ENCODE data around the gene CD300E.
"Not testable (repeated sequence)": the region's sequence is repeated elsewhere in the genome, so short reads cannot be mapped to it uniquely, and the experiment has no call there.

CD300E gene, protein sequence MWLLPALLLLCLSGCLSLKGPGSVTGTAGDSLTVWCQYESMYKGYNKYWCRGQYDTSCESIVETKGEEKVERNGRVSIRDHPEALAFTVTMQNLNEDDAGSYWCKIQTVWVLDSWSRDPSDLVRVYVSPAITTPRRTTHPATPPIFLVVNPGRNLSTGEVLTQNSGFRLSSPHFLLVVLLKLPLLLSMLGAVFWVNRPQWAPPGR

DNA sequence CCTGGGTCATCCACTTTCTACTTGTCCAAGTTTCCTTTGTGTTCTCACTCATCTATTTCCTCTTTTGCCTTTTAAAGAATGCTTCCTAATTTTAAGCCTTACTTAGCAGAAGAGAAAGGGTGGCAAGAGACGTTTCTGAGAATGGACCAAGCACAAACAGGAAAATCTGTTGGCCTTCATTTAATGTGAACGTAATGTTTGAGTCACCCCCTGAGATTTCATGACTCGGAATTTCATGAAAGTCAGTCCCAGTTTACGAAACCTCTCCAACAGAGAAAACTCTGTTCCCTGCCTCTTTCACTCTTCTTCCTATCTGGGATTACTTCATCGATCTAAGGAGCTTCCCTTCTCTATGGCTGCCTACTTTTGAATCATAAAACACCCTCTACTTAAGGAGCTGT, at the start of gene CD300E:
Gene CD300E, minus strand, starts transcription at position 46 of the 401 bp plus-strand sequence. CDS start 117 bp downstream, outside the sequence.
- no peak for DNase-seq

DNA sequence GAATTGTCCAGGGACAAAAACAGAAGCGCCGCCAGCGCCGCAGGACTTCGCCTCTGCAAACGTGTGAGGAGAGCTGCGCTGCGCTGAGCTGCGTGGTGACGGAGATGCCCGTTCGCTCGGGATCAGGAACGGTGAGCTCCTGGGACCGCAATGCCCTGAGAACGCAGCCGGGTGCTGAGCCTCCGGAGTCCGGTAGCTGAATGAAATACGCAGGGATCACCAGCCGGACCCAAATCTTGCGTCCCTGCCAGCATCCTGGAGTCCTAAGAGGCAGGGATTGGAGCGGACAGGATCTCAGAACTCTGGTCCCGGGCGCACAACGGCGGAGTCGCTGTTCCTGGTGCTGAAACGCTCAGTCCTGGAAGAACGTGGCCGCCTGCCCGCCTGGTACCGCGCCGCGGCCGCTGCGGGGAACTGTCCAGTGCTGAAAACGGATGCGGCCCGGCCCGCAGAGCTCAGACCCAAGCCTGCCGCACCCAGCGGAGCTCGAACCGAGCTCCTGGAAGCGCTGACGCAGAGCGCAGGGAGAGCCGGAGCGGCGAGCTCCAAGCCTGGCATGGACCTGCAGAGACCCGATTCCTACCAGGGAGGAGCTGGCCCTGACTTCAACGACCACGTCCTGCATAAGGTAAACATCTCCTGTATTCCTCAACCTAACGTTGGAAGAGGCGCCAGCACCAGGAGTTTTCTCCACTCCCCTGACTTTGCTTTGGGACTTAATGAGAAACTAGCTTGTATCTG, 47.7 kb upstream of the CD300E start:
- peak; percentile 72 for DNase-seq

DNA sequence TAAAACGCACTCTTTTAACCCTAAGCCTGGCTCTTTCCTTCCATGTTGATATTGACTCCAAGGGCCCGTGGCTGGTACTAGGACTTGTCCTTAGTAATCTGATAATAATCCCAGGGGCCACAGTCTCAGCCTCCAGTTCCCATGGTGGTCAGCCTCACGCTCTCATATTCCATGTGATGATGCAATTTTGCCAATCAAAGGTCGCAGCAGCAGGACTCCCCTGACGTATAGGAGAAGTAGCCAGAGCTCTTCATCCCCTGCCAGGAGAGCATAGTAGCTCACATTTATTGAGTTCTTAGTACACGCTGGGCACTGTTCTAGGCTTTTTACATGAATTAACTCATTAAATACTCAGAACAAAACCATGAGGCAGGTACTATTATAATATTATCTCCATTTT, 46.8 kb upstream of the CD300E start:
- DNase-seq: no peak

DNA sequence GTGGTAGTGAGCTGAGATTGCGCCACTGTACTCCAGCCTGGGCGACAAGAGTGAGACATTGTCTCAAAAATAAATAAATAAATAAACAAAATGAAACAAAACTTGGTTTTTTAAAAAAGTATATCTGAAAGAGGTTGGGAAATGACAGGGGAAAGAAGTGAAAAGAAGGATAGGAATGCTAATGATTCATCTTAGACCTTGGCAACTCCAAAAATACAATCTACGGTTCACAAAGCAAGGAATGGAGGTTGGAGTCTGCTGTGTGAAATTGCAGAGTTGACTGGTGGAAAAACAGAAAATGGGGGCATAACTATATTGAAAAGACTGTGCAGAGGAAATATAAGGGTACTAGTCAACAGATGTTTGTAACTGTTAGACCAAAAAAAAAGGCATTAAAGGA, 40.0 kb upstream of the CD300E start:
- DNase-seq: no peak

DNA sequence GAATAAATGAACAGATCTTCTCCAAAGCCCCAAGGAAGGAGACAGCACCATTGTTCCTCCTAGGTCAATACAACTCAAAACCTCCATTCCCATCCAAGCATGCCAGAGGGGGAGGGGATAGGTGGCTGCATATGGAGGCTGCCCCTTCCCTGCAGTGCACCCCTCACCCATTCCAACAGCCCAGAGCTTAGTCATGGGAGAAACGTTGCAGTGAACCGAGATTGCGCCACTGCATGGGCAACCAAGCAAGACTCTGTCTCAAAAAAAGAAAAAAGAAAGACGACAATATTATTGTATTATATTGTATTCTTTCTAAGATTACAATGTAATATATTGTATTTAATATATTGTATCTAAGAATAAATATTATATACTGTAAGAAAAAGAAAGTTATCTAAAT, 36.4 kb upstream of the CD300E start:
- no peak for DNase-seq

DNA sequence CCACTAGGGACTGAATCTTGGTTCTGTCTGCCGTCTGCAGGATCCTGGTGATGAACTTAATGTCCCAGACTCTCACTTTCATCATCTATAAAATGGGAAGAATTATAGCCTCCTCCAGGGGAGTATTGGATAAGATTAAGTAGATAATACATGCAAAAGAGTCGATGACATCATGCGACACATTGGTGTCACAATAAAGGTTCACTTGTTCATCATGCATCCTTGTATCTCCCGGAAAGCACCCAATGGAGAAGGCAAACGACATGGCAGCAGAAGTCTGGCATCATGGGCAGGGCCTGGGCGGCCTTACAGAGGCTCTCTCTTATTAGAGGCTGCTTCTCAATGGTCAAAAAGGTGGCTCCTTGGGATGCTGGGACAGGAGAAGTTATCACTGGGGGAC, 35.1 kb upstream of the CD300E start:
- DNase-seq: no peak

DNA sequence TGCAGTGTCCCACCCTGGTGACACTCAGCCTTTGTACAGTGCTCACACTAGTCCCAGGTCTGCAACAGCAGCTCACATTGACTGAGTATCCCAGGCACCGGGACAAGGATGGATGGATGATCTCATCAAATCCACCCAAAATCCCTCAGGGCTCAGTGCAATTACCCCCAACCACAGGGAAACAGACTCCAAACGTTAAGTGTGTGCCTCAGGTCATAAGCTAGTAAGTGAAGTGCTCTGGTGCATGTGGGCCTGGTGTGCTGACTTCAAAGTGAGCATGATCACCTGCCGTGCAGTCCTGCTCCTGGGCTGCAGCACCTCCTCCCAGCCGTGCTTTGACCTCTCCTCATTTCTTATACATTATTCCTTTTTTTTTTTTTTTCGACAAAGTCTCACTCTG, 31.2 kb upstream of the CD300E start:
- no peak for DNase-seq

DNA sequence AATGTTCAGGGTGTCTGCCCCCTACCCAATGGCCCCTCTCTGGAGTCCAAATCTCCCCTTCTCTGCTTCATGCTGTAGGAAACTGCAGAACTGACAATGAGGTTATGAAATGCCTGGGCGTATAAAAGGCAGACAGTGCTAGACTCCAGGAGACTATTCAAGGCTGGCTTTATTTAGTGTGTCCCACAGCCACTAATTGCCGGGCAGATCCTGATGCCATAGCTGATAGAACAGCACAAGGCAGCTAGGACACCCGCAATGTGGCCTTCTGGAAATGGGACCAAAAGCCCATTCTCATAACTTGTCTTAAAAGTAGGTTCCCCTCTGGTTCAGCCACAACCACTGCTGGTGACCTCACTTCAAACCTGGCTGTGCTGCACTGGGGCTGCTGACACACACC, 28.5 kb upstream of the CD300E start:
- DNase-seq: no peak

DNA sequence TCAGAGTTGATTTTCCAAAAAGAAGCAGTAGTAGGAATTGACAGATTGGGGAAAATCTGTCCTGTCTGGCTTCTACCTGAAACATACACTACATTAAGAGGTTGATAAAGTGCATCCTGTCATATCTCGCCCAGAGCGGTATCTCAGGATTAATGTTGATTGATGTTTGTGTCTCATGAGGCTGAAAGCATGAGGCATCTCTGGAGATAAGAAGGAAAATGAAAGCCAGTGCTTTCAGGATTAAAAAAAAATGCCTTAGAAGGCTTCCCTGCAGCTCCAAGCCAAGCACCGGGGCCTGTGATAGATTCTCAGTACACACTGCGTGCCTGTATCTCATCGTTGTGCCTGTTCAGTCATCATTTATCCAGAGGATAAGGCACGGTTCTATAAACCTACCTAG, 26.4 kb upstream of the CD300E start:
- DNase-seq: no peak

DNA sequence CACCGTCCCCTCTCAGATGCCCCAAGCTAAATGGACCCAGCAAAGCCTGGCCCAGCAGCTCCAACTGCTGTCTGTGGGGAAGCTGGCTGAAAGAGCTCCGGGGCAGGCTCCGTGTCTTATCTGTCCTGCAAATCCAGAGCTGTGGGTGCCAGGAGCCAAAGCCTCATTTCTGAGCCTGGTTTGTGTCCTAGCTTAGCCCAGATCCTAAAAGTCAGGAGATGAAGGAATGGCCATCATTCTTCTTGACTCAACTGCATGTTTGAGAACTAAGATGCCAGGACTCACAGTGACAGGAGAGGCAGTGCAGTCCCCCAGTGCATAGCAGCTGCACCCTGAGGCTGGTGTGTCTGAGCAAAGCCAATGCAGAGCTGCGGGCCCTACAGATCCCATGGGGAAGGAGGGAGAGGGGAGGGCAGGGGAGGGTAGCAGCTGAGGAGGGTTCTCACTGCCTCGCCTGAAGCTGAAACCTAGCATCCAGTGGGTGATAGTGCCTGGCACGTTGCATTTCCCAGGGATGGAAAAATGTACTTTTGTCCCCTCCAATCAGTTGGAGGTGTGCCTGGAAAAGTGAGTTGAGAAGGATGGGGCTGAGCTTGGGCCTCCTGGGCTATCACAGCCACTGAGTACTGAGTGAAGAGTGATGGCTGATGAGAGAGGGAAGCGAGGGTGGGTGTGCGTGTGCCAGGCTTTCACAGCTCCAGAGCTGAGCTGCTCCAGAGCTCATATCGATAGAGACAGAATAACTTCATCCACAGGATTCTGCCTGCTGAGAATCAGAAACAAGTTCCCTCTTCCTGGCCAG, 24.5 kb upstream of the CD300E start:
- no peak for DNase-seq

DNA sequence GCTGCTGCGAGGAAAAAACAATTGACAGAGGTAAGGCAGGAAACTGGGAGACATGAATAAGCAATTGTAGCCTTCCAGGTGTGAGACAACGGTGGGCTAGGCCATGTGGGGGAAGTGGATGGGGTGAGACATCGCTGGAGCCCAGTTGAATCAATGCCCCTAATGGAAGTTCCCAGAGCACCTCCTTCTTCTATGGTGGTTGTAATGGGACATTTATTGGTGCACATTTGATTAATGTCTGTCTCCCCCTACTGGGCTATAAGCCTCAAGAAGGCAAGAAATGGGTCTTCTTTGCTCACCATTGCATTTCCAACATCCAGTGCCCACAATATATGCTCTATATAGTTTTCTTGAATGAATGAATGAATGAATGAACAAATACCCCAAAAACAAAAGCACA, 22.7 kb upstream of the CD300E start:
- DNase-seq: peak; percentile 43

DNA sequence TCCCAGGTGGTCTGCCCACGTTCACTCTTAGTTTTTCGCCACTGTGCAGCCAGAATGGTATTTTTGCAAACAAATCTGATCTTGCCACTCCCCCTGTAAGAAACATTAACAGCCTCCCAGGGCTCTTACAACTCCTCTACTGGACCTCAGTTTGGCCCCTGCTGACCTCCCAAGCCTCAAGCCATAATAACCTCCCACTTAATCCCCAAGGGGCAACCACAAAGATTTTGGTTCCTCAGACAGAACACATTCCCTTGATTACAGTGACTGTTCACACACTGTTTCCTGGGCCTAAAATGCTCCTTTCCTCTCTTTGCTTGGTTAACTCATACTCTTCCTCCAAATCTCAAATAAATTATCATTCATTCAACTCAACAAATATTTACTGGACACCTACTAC, 21.5 kb upstream of the CD300E start:
- no peak for DNase-seq

DNA sequence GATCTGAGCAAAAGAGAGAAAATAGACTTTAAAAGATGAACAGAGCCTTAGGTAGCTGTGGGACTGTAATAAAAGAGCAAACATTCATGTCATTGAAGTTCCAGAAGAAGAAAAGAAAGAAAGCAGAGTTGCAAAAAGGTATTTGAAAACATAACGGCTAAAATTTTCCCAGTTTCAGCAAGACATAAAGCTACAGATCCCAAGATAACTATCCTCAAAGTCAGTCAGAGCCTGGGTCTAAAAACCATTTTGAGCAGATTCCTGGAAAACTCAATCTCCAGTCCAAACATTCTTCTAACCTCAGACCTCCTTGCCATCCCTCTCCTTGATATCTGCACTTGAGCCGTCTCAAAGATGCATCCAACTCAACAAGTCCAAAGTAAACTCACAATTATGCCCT, 20.9 kb upstream of the CD300E start:
- no peak for DNase-seq

DNA sequence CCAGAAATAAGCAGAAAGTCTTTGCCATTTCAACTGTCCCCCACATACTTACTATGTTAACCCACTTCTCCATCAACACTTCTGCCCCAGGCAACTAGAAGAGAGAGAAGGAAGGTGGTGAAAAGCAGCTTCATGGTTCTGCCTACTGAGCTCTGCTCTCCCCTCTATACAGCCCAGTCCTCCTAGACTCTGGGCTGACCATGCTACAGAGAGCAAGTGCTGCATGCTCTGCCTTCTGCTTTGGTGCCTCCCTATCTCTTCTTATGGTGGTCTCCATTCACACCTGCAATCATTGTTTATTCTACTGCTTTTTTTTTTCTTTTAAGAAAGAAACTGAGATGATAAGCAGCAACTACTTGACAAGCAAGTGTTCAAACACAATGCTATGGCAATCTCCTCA, 20.3 kb upstream of the CD300E start:
- no peak for DNase-seq

DNA sequence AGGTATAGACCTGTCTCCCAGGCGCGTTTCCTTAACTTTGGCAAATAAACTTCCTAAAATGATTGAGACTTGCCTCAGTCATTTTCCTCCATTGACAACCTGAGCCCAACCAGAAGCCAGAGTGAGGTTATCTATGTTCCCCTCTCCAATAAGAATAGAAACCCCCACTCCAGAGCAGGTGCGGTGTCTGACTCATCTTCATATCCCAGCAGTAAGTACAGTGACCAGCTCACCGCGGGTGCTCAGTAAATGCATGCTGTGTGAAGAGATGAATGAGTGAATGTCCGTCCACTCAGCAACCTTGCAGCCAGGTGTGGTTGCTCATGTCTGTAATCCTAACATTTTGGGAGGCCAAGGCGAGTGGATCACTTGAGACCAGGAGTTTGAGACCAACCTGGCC, 19.5 kb upstream of the CD300E start:
- DNase-seq: no peak

DNA sequence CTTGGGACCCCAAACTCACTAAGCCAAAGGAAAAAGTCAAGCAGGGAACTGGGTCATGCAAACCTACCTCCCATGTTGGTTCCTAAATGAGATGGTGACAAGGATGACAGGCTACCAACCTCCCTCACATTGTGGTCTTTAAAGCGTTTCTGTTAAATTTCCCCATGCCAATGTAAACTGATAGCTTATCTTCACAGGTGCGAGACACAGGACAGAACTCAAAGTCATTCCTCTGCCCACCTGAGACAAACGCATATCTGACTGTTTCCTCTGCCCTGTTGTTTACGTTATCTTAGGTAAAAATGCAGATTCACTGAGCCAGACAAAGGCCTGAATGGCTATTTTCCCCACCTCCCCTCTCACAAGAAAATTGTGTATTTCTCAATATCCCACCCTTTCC, 19.0 kb upstream of the CD300E start:
- DNase-seq: no peak

DNA sequence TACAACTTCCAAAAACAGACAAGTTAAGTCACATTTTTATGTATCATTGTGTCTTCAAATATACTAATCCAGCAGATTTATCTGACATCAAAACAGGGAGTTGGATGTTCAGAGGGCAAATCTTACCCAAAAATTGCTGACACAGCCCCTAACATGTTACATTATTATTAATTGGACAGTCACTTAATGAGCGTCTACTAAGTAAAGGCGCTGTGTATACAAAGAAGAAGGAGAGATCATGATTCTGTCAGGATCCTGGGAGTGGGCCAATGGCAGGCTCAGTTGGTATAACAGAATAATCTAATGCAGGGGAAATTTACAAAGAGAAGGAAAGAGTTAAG, 18.4 kb upstream of the CD300E start:
- no peak for DNase-seq

DNA sequence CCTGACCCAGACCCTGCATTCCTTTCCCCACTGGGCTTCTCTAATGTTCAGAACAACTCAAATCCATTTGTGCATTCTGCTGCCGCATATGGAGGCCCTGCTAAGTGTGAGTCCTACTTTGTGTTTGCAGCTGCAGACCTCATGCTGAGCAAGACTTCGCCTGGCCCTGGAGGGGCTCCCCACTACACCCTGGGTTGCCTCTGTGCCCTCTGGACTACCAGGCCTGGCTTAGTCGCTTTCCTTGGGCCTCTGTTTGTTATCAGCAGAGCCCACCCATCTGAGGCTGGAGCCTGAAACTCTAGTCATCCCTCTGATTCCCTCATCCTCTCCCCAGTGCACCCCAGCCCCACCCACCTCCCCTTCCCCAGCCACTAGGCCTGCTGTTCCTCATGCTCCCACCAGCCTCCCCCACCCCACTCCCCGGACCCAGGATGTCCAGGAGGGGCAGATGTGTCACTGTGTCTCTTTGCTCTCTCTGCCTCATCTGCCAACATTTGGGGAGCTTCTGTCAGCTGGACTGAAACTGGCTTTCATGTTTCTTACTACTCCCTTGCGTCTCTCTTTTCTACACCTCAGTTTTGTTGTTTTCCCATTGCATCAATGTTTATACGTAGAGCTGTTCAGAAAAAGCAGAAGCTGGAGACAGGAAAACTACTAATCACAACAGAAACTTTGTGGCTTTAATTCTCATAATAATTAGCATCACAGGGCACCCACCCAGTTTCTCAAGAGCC, 17.9 kb upstream of the CD300E start:
- no peak for DNase-seq

DNA sequence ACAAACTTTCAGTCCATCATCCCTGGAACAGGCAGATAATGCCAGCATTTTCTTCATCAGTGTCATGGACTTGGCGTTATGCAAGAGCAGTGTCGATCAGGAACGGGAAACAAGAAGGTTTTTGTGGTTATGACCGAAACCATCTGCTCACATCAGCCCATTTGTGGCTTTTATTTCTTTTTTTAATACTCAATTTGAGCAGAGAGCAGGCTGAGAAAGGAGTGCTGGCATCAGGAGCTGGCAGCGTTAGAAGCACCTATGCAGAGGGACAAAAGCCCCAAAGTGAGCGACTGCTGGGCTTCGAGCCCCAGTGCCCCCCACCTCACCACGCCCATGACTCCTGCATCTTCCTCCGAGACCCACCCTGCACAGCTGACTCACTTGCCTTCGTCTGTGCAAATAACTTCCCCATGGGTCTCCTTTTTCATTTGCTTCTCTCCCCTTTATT, 16.2 kb upstream of the CD300E start:
- peak; percentile 12 for DNase-seq

DNA sequence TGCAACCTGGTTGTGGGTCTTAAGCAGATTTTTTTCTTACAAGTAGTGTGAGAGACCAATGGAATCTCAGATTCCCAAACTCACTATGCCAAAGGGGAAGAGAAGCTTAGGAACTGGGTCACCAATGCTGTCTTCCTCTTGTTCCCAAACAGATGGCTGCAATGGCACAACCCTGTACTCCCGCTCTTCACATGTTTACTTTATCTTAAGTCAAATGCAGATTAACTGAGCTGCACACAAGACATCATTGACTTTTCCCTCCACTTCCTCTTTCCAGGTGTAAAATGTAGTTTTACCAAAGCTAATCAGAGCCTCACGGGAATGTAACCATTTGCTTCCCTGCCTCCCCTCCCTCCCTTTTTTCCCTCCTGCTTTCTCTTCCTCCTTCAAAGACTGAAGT, 14.4 kb upstream of the CD300E start:
- DNase-seq: no peak

DNA sequence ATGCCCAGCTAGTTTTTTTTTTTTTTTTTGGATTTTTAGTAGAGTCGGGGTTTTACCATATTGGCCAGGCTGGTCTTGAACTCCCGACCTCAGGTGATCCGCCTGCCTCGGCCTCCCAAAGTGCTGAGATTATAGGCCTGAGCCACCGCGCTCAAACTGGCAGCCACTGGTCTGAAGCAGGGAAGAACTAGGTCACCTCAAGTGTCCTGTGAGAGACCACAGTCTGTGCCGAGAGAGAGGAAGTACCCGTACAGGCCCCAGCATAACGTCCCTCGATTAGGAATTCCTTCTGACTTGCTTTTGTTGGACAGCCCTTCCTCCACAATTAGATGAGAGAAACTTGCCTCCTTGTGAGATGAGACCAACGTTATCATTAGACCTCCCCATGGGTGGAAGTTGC, 13.7 kb upstream of the CD300E start:
- DNase-seq: no peak

DNA sequence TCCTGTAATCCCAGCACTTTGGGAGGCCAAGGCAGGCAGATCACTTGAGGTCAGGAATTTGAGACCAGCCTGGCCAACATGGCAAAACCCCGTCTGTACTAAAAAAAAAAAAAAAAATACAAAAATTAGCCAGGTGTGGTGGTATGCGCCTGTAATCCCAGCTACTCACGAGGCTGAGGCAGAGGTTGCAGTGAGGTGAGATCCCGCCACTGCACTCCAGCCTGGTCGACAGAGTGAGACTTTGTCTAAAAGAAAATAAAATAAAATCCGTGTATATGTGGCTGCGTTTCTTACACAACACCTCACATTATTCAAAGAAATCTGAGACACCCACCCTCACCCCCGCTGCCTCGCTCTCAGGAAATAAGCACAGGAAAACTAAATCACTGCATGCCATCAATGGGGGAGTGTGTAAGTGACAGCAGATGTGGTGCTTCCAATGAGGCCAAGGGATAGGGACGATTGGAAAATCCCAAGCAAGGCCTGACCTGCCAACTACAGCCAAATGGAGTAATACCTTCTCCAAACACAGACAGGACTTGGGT, 13.1 kb upstream of the CD300E start:
- not testable (repeated sequence) for DNase-seq

DNA sequence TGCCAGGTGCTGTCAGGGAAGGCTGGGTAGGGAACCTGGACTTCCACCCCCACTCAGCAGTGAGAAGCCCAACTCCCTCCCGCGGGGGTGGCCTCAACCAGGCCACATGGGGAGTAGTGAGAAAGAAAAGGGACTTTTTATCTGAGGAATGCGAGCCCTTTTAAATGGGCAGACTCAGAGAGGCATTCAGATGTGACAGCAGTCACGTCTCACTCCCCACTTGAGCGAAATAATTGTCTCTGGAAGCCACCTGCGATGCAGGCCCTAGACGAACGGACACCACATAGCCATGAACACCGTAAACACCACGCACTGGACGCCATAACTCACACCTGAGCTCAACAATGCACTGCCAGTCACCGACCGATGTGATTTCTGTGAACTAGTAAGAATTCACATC, 11.9 kb upstream of the CD300E start:
- no peak for DNase-seq

Measured in CD4-positive, alpha-beta T cell treated with Interleukin-10 for 1 hour (primary cell).